T-helper 2 cell treated with Interferon-gamma antibody and Interleukin-4, amounts not matched to agents 100 ng/mL and 5 ng/mL, for 36 hours (primary cell): Measurements from ENCODE around the gene ATP8A1. TPM values are rescaled to one million over a fixed set of nuclear protein-coding genes. Genes with fewer than 3 reads are reported as not detected.

ENCODE experiments used
- intact Hi-C: fragments of 100-400 bp; cut with micrococcal nuclease; formaldehyde crosslinking; loops from one replicate; pipeline ENCODE4 v1.15.1; 2023
- total RNA-seq: library from RNA; stranded (reverse); gene quantifications from 2 replicates; pipeline ENCODE4 v1.2.3, GENCODE V29; 2022

Gene ATP8A1
- total RNA-seq, 1 donor from 2014 or later = 22.1 TPM

DNA sequence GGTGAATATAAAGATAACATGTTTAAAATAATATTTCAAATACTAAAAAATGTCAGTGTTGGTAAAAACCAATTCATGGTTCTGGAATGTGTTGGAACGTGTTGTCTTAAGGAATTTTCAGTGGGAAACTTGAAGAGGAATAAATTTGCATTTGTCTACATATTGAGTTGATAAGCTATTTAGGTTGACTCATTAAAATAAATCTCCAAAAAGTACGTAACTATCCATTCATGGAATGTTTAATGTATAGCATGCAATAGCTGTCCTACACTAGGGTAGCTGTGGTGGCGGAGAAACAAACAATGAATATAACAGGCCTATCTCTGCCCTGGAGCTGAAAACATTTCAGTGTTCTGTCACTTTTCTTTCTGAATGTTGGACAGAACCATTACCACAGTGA, 239.4 kb downstream of the ATP8A1 start:
- intact Hi-C loops = no loop called here

DNA sequence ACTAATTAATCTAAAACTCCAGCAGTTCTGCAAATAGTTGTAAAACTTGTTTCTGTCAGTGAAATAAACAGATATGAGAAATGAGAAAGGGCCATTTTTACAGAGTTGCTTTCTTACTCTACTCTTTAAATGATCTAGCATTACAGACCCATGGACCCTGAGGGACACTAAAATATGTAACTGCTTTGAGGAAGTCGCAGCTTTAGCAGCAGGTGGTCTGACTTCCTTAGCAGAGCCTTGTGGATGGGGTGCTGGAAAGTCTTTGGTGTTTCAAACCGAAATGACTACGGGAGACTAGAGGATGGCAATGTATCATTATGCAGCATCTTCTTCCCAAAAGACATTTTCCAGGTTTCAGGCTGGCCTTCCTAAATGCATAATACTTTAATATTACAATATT, 240.9 kb downstream of the ATP8A1 start:
- intact Hi-C loops = no loop called here

- intact Hi-C loops = no loop called here
These were observed 241.6 kb downstream of the ATP8A1 start for GRCh38 chr4:42415281-42415680.

GRCh38 chr4:42412251-42412650, 244.7 kb downstream of the ATP8A1 start:
- intact Hi-C loops = no loop called here

DNA sequence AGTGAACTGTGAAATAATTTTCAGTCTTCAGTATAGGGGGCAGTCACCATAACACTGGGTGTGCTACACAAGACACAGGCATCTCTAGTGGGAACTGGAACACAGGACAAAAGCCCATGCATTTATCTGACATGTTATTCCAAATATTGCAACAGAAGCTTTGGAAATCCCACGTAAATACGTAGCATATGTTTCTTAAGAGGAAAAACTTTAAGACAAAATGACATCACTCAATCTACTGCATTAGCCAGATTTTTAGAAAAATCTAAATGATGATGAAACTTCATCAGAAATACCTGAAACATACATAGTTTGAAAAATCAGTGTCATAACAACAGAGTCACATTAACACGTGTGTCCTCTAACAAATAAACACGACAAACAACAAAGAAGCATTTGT, 245.1 kb downstream of the ATP8A1 start:
- intact Hi-C loops = no loop called here

- intact Hi-C loops = no loop called here
These were observed 246.5 kb downstream of the ATP8A1 start for GRCh38 chr4:42410446-42410845.

- intact Hi-C loops = no loop called here
These were observed 252.9 kb downstream of the ATP8A1 start for GRCh38 chr4:42404001-42404400.

GRCh38 chr4:42401171-42401570, 255.7 kb downstream of the ATP8A1 start:
- intact Hi-C loops = no loop called here

GRCh38 chr4:42399393-42399792, 257.5 kb downstream of the ATP8A1 start:
- intact Hi-C loops = loop anchor here (2.0 to 10.0 kb wide), 3 partner anchors 245 to 517 kb away; partner anchors contain the start of genes ATP8A1 and BEND4

- intact Hi-C loops = loop anchor here (2.0 to 10.0 kb wide), 3 partner anchors 244 to 516 kb away; partner anchors contain the start of genes ATP8A1 and BEND4
These were observed 258.0 kb downstream of the ATP8A1 start for GRCh38 chr4:42398871-42399331.

DNA sequence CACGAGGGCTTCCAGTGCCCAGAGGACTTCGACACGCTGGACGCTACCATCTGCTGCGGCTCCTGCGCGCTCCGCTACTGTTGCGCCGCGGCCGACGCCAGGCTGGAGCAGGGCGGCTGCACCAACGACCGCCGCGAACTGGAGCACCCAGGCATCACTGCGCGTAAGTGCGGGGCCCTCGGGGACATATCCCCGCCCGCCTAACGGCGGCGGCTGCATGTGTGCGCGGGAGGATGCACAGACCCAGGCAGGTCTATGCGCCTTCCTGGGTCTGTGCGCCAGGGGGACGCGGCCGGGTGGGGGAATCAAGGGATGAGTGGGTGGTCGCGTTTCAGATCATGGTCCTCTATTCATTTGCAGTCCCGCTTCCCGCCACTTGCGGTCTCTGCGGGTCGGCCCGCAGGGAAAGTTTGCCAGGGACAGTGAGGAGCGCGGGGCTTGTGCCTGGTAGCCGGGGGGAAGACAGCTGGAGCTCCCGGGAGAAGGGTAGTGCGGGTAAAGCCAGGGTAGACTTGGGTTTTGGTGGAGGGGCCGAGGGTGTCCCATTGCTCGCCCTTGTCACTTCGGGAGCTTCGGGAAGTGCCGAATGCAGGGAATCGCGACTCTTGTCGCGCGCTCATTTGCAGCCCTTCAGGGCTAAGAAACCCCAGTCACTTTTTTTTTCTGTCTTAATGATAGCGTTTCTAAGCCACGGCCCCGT, 258.6 kb downstream of the ATP8A1 start:
- intact Hi-C loops = loop anchor here (2.0 to 10.0 kb wide), 3 partner anchors 244 to 516 kb away; partner anchors contain the start of genes ATP8A1 and BEND4

DNA sequence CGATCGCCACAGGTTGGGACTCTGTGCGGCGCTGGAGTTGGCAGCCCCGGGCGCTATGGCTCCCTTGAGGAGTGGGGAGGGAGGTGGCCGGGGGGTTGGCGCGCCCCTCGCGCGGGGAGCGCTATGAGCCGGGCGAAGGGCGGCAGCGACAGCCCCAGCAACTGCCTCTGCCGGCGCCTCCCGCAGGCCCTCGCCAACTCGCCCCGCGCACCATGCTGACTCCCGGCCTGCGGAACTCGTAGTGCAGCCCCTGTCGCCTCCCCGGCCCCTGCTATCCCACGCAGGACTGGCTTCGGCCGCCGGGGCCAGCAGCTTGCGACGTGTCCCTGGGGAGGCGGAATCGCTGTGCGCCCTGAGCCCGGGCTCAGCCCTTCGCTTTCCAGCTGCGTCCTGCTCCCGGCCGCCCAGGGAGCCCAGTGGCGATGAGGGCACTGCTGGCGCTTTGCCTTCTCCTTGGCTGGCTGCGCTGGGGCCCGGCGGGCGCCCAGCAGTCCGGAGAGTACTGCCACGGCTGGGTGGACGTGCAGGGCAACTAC, 259.2 kb downstream of the ATP8A1 start:
- intact Hi-C loops = loop anchor here (2.0 to 10.0 kb wide), 3 partner anchors 243 to 515 kb away; partner anchors contain the start of genes ATP8A1 and BEND4

GRCh38 chr4:42396752-42397634, 259.9 kb downstream of the ATP8A1 start, which contains the start of gene SHISA3:
Gene SHISA3 (plus strand): TSS chr4:42397488. CDS start chr4:42398057, 569 bp downstream.
- intact Hi-C loops = loop anchor here (5.0 to 10.0 kb wide), 2 partner anchors 242 to 260 kb away; partner anchors contain the start of genes ATP8A1 and BEND4

- intact Hi-C loops = loop anchor here (5.0 to 10.0 kb wide), 2 partner anchors 242 to 261 kb away; partner anchors contain the start of genes ATP8A1 and BEND4
These were observed 260.5 kb downstream of the ATP8A1 start for GRCh38 chr4:42396361-42396751.

- intact Hi-C loops = loop anchor here (5.0 to 10.0 kb wide), 2 partner anchors 241 to 262 kb away; partner anchors contain the start of genes ATP8A1 and BEND4
These were observed 261.3 kb downstream of the ATP8A1 start for GRCh38 chr4:42395595-42395994.

GRCh38 chr4:42392436-42392835, 264.5 kb downstream of the ATP8A1 start:
- intact Hi-C loops = loop anchor here (10.0 kb wide), 1 partner anchor 238 kb away; the partner anchor contains the start of gene BEND4

- intact Hi-C loops = loop anchor here (10.0 kb wide), 1 partner anchor 237 kb away; the partner anchor contains the start of gene BEND4
These were observed 264.9 kb downstream of the ATP8A1 start for GRCh38 chr4:42391981-42392380.

- intact Hi-C loops = loop anchor here (10.0 kb wide), 1 partner anchor 237 kb away; the partner anchor contains the start of gene BEND4
These were observed 265.6 kb downstream of the ATP8A1 start for GRCh38 chr4:42391355-42391664.

- intact Hi-C loops = loop anchor here (10.0 kb wide), 1 partner anchor 236 kb away; the partner anchor contains the start of gene BEND4
These were observed 266.1 kb downstream of the ATP8A1 start for GRCh38 chr4:42390622-42391354.

DNA sequence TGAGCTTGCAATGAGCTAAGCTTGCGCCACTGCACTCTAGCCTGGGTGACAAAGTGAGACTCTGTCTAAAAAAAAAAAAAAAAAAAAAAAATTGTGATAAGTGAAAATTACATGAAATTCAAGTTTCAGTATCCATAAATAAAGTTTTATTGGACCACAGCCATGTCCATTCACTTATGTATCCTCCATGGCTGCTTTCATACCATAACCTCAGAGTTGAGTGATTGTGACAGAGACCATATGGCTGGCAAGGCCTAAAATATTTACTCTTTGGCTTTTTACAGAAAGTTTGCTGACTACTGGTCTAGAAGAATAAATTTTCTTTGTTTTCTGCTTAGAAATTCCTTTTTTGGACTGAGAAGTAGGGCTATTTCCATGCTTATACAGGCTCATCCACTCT, 271.4 kb downstream of the ATP8A1 start:
- intact Hi-C loops = no loop called here
